PC-3 (cell line): ENCODE data around the gene GSDMA.

Experiments
- EZH2phosphoT487 ChIP-seq: fragments of 300-600 bp; sonication (generic); IDR thresholded peaks from 2 replicates; pipeline ENCODE4 v1.6.1; 2018; ENCODE audit warnings: mild to moderate bottlenecking, antibody characterized with exemption, low read length, borderline replicate concordance
- TF ChIP-seq, protein P1 (sequence below): fragments of 300-600 bp; sonication (generic); conservative IDR thresholded peaks from 2 replicates; pipeline ENCODE4 v1.5.1; 2017; ENCODE audit warnings: antibody characterized with exemption, low read depth, mild to moderate bottlenecking, low read length

DNA sequence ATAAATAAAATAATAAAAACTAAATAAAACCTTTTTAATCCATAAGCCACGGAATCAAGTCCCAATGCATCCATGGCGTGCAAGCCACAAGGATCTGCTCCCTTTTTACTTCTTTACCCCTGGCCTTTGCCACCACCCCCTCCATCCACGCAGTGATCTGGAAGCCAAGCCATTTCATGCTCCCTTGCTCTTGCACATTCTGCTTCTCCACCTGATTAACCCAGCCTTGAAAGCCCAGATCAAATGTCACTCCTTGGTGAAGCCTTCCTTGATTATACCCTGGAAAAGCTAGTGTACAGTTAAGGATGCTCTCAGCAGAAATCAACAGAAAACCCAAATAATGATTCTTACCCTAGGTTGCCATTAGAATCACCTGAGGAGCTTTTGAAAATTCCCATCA is 25.4 kb upstream of the GSDMA start:
- TF ChIP-seq, protein P1, sequence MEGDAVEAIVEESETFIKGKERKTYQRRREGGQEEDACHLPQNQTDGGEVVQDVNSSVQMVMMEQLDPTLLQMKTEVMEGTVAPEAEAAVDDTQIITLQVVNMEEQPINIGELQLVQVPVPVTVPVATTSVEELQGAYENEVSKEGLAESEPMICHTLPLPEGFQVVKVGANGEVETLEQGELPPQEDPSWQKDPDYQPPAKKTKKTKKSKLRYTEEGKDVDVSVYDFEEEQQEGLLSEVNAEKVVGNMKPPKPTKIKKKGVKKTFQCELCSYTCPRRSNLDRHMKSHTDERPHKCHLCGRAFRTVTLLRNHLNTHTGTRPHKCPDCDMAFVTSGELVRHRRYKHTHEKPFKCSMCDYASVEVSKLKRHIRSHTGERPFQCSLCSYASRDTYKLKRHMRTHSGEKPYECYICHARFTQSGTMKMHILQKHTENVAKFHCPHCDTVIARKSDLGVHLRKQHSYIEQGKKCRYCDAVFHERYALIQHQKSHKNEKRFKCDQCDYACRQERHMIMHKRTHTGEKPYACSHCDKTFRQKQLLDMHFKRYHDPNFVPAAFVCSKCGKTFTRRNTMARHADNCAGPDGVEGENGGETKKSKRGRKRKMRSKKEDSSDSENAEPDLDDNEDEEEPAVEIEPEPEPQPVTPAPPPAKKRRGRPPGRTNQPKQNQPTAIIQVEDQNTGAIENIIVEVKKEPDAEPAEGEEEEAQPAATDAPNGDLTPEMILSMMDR: no peak
- no peak for TF ChIP-seq EZH2phosphoT487
